ENCODE data around the gene TTC1. TPM values are rescaled to one million over a fixed set of nuclear protein-coding genes. Genes with fewer than 3 reads are reported as not detected.
"Not testable (repeated sequence)": the region's sequence is repeated elsewhere in the genome, so short reads cannot be mapped to it uniquely, and the experiment has no call there.

The TTC1 gene
- 10 to 100 TPM; 24.0 to 24.3 TPM for total RNA-seq
- total RNA-seq: 39.6 to 103 reads per million in 2 donors

DNA sequence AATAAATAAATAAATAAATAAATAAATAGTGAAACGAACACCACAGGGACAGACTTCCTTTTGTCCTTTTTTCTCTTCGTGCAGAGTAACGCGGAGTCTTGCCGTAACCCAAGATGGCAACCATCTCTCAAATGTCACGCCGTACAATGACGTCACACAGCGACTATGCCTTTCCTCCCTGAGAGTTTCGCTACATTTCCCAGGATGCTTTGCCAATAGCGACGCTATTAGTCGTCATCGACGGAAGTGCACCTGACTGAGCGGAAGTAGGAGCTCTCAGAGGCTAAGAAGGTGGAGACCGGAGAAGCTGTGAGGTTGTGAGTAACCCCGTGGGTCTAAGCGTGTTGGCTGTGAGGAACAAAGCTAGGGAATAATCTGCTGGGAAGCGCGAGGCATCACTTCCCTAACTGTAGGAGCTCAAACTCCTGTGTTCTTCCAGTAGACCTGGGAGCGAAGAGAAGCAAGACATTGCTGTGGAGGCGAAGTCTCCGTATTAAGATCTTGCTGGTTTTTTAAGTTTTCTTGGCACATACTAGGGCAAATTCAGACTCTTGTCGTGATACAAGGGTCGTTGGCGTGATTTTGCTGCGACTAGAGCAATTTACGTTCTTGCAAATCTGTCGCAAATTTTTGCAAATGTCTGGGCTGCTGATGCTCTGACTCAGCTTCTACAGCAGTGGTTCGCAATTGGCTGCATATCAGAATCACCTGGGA lies at the start of gene TTC1:
TSS of gene TTC1 (plus strand) at position 263 of the 714 bp plus-strand sequence. CDS start 1,390 bp downstream, outside the sequence.
- Mint-ChIP-seq H3K27ac (peak within 1 kb of the TSS; percentile 96), H3K4me1 (peaks cover 26% of the 10 kb centered on the region), H3K4me3 (peak within 1 kb of the TSS; percentile 100), H3K27me3 (no peaks in the 10 kb centered on the region), H3K36me3 (ENCODE audit: low read depth) (peaks cover 4% of the 10 kb centered on the region)
- no peaks in the 10 kb centered on the region for H3K9me3 ChIP-seq (ENCODE audit: control insufficient read depth, low read length, poor library complexity, severe bottlenecking)
- ATAC-seq (peak; percentile 99), DNase-seq (peak; percentile 70 to 88 (median 78))

DNA sequence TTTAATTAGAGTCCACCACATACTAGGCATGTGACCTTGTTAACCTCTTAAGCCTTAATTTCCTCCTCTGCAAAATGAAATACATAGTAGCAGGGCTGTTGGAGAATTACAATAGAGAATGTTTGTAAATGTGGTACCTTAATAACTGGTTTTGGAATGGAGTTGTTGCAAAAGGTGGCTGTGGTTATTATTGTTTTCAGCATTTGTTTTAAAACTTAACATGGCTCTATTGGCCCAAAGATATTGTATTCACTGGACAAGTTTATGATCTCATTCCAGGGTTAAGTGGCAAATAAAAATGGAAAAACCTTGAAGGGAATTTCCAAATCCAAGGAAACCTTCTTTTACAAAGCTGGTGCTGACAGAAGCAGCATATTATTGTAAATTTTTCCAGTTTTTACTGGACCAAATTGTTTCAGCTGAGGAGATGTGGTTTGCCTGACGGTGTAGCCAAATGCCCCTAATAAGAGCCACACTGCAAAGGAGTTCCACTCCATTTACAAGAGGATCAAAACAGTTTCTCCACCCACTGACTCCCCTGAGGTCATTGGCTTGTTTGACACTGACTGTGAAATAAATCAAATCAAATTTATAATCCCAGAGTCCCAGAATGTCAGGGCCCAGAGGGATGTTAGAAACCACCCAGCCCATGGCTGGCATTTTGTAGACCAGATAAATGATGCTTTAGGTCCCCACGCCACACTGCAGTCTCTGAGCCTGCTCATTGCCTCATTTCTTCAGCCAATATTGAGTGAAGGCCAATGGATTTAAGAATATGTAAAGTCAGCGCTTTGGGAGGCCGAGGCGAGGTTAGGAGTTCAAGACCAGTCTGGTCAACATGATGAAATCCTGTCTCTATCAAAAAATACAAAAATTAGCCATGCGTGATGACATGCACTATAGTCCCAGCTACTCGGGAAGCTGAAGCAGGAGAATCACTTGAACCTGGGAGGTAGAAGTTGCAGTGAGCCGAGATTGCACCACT lies 47.5 kb upstream of the TTC1 start:
- no peaks in the 10 kb centered on the region for H3K36me3 Mint-ChIP-seq (ENCODE audit: low read depth)
- peaks cover 23% of the 10 kb centered on the region for H3K27me3 Mint-ChIP-seq
- no peak for ATAC-seq
- no peak for DNase-seq
- no peaks in the 10 kb centered on the region for H3K4me1 Mint-ChIP-seq
- H3K4me3 Mint-ChIP-seq: no peak overlapping the region
- no peak overlapping the region for H3K27ac Mint-ChIP-seq
- H3K9me3 ChIP-seq (ENCODE audit: control insufficient read depth, low read length, poor library complexity, severe bottlenecking): no peaks in the 10 kb centered on the region

- H3K27ac Mint-ChIP-seq: no peak overlapping the region
- DNase-seq (no peak), ATAC-seq (no peak)
- peaks cover 31% of the 10 kb centered on the region for H3K27me3 Mint-ChIP-seq
- H3K9me3 ChIP-seq (ENCODE audit: control insufficient read depth, low read length, poor library complexity, severe bottlenecking): no peaks in the 10 kb centered on the region
- H3K4me3 Mint-ChIP-seq: no peak overlapping the region
- no peaks in the 10 kb centered on the region for H3K4me1 Mint-ChIP-seq
- no peaks in the 10 kb centered on the region for H3K36me3 Mint-ChIP-seq (ENCODE audit: low read depth)
These were observed 46.7 kb upstream of the TTC1 start for GRCh38 chr5:159962214-159962613.

- no peak overlapping the region for H3K27ac Mint-ChIP-seq
- no peak for ATAC-seq
These were observed 45.0 kb upstream of the TTC1 start for GRCh38 chr5:159963935-159964334.

GRCh38 chr5:159965031-159965837 lies 43.7 kb upstream of the TTC1 start:
- no peak overlapping the region for H3K4me3 Mint-ChIP-seq
- H3K27ac Mint-ChIP-seq: no peak overlapping the region

More at GRCh38 chr5:159963935-159964334, 45.0 kb upstream of the TTC1 start:
- no peaks in the 10 kb centered on the region for H3K36me3 Mint-ChIP-seq (ENCODE audit: low read depth)
- H3K4me1 Mint-ChIP-seq: no peaks in the 10 kb centered on the region
- H3K27me3 Mint-ChIP-seq: peaks cover 48% of the 10 kb centered on the region
- DNase-seq: no peak
- no peaks in the 10 kb centered on the region for H3K9me3 ChIP-seq (ENCODE audit: control insufficient read depth, low read length, poor library complexity, severe bottlenecking)
- H3K4me3 Mint-ChIP-seq: no peak overlapping the region

DNA sequence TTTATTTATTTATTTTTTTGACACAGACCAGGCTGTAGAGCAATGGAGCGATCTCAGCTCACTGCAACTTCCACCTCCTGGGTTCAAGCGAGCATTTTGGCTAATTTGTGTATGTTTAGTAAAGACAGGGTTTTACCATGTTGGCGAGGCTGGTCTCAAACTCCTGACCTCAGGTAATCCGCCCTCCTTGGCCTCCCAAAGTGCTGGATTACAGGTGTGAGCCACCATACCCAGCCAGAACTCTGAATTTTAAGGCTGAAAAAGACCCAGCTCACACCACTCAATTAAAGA lies 43.2 kb upstream of the TTC1 start:
- H3K4me3 Mint-ChIP-seq; H3K36me3 Mint-ChIP-seq (ENCODE audit: low read depth); DNase-seq; ATAC-seq; H3K4me1 Mint-ChIP-seq; H3K9me3 ChIP-seq (ENCODE audit: control insufficient read depth, low read length, poor library complexity, severe bottlenecking); H3K27ac Mint-ChIP-seq: not testable (repeated sequence)
- peaks cover 62% of the 10 kb centered on the region for H3K27me3 Mint-ChIP-seq

More at GRCh38 chr5:159965031-159965837, 43.7 kb upstream of the TTC1 start:
- peaks cover 56% of the 10 kb centered on the region for H3K27me3 Mint-ChIP-seq
- ATAC-seq: no peak
- H3K9me3 ChIP-seq (ENCODE audit: control insufficient read depth, low read length, poor library complexity, severe bottlenecking): no peaks in the 10 kb centered on the region
- H3K36me3 Mint-ChIP-seq (ENCODE audit: low read depth): no peaks in the 10 kb centered on the region
- no peaks in the 10 kb centered on the region for H3K4me1 Mint-ChIP-seq
- DNase-seq: no peak

DNA sequence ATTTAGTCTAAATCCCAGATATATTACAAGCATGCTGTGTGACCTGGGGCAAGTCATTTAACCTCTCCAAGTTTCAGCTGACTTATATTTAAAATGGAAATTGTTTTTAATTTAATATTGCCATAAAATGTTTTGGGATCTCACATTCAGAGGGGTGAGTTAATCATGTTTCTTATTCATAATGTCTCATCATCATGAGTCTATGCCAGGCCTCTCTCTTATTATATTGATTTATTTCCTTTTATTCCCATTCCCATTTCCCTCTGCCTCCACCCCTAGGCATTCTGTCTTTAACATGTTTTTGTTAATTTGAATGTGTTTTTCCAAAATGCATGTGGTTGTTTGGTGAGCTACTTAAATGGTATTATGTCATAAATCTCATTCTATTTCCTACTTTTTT lies 39.0 kb upstream of the TTC1 start:
- H3K4me1 Mint-ChIP-seq: peaks cover 9% of the 10 kb centered on the region
- no peak for DNase-seq
- no peak for ATAC-seq
- no peaks in the 10 kb centered on the region for H3K9me3 ChIP-seq (ENCODE audit: control insufficient read depth, low read length, poor library complexity, severe bottlenecking)
- peaks cover 90% of the 10 kb centered on the region for H3K27me3 Mint-ChIP-seq
- no peak overlapping the region for H3K4me3 Mint-ChIP-seq
- peaks cover 6% of the 10 kb centered on the region for H3K36me3 Mint-ChIP-seq (ENCODE audit: low read depth)
- H3K27ac Mint-ChIP-seq: no peak overlapping the region

GRCh38 chr5:159971038-159971437 lies 37.9 kb upstream of the TTC1 start:
- H3K9me3 ChIP-seq (ENCODE audit: control insufficient read depth, low read length, poor library complexity, severe bottlenecking): no peaks in the 10 kb centered on the region
- ATAC-seq: no peak
- peaks cover 86% of the 10 kb centered on the region for H3K27me3 Mint-ChIP-seq
- H3K27ac Mint-ChIP-seq: no peak overlapping the region
- no peak for DNase-seq
- peak overlapping the region; percentile 70 for H3K4me3 Mint-ChIP-seq
- H3K36me3 Mint-ChIP-seq (ENCODE audit: low read depth): peaks cover 6% of the 10 kb centered on the region
- peaks cover 9% of the 10 kb centered on the region for H3K4me1 Mint-ChIP-seq

- no peak for ATAC-seq
- Mint-ChIP-seq H3K27me3 (peaks cover 85% of the 10 kb centered on the region), H3K4me1 (peaks cover 9% of the 10 kb centered on the region), H3K36me3 (ENCODE audit: low read depth) (peaks cover 6% of the 10 kb centered on the region), H3K27ac (no peak overlapping the region), H3K4me3 (peak overlapping the region; percentile 70)
- H3K9me3 ChIP-seq (ENCODE audit: control insufficient read depth, low read length, poor library complexity, severe bottlenecking): no peaks in the 10 kb centered on the region
- DNase-seq: no peak
These were observed 37.4 kb upstream of the TTC1 start for GRCh38 chr5:159971514-159971913.

GRCh38 chr5:159971931-159972461 lies 36.9 kb upstream of the TTC1 start:
- ATAC-seq: no peak
- Mint-ChIP-seq H3K4me3 (peak overlapping the region; percentile 70), H3K27me3 (peaks cover 83% of the 10 kb centered on the region)

GRCh38 chr5:159972538-159973362 lies 36.2 kb upstream of the TTC1 start:
- Mint-ChIP-seq H3K4me3 (peak overlapping the region; percentile 71), H3K36me3 (ENCODE audit: low read depth) (peaks cover 6% of the 10 kb centered on the region), H3K27ac (no peak overlapping the region), H3K4me1 (peaks cover 9% of the 10 kb centered on the region), H3K27me3 (peaks cover 78% of the 10 kb centered on the region)
- no peaks in the 10 kb centered on the region for H3K9me3 ChIP-seq (ENCODE audit: control insufficient read depth, low read length, poor library complexity, severe bottlenecking)
- DNase-seq (no peak), ATAC-seq (no peak)

More at GRCh38 chr5:159971931-159972461, 36.9 kb upstream of the TTC1 start:
- no peak for DNase-seq
- Mint-ChIP-seq H3K4me1 (peaks cover 9% of the 10 kb centered on the region), H3K27ac (no peak overlapping the region), H3K36me3 (ENCODE audit: low read depth) (peaks cover 6% of the 10 kb centered on the region)
- H3K9me3 ChIP-seq (ENCODE audit: control insufficient read depth, low read length, poor library complexity, severe bottlenecking): no peaks in the 10 kb centered on the region

DNA sequence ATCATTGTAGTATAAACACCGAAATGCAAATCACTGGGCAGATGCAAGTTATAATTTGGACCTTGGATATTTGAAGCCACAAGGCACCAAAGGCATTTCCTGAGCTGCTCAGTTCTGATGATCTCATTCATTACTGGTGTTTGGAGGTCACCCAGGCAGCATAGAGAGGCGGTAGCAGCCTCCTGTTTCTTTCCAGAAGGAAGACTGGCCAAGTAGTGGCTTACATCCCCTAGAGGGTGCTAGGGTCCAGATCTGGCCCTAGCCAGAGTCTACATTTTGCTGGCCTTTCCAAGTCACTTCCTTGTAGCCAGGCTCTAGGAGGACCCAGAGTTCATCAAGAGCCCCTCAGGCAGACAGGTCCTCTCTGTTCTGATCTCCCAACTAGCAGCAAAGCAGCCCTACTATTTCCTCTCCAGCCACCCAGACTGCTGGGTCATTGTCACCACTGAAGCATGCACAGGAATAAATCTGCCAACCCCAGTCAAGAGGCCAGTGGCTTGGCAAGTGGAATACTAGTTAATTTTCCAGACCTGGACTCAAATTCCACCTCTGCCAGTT lies 33.4 kb upstream of the TTC1 start:
- peaks cover 9% of the 10 kb centered on the region for H3K4me1 Mint-ChIP-seq
- peaks cover 79% of the 10 kb centered on the region for H3K27me3 Mint-ChIP-seq
- H3K36me3 Mint-ChIP-seq (ENCODE audit: low read depth): peaks cover 6% of the 10 kb centered on the region
- ATAC-seq (no peak), DNase-seq (no peak)
- H3K4me3 Mint-ChIP-seq: no peak overlapping the region
- no peaks in the 10 kb centered on the region for H3K9me3 ChIP-seq (ENCODE audit: control insufficient read depth, low read length, poor library complexity, severe bottlenecking)
- H3K27ac Mint-ChIP-seq: no peak overlapping the region
